T-helper 17 cell (primary cell): ENCODE data around the gene GIMAP2. TPM values are rescaled to one million over a fixed set of nuclear protein-coding genes. Genes with fewer than 3 reads are reported as not detected.
"Not testable (repeated sequence)": the region's sequence is repeated elsewhere in the genome, so short reads cannot be mapped to it uniquely, and the experiment has no call there.

Source experiments
- ATAC-seq: fragments of 150-1000 bp; cut with Tn5 transposase; 2 replicates; pipeline ENCODE4 v1.10.0; 2021; ENCODE audit warnings: mild to moderate bottlenecking, moderate library complexity
- DNase-seq, 3 donors: peaks; one replicate each; pipeline versions ENCODE4 v3.0.0 to v3.0.0-alpha.2; 2020 to 2021
- H3K9me3 ChIP-seq: one replicate; pipeline ENCODE4 v1.7.0; 2013; ENCODE audit warnings: low read length, mild to moderate bottlenecking; ENCODE audit not compliant: control insufficient read depth, poor library complexity, severe bottlenecking
- H3K27ac Mint-ChIP-seq: one replicate; pipeline ENCODE4 v1.8.0; 2022; ENCODE audit warnings: mild to moderate bottlenecking, moderate library complexity, mixed read lengths
- H3K27me3 Mint-ChIP-seq: one replicate; pipeline ENCODE4 v1.8.0; 2022; ENCODE audit warnings: mixed read lengths
- H3K36me3 Mint-ChIP-seq: one replicate; pipeline ENCODE4 v1.8.0; 2022; ENCODE audit warnings: low read depth, mixed read lengths
- H3K4me1 Mint-ChIP-seq: one replicate; pipeline ENCODE4 v1.8.0; 2022; ENCODE audit warnings: mild to moderate bottlenecking, mixed read lengths
- H3K4me3 Mint-ChIP-seq: one replicate; pipeline ENCODE4 v1.8.0; 2022; ENCODE audit warnings: mild to moderate bottlenecking, moderate library complexity, mixed read lengths
- total RNA-seq, 4 donors: library from RNA in 2 of 4; stranded (reverse) in 2 of 4; gene quantifications; one replicate each; pipeline ENCODE4 v1.2.3 and lab custom pipeline; 2022 to 2026

The GIMAP2 gene
- 10 to 100 TPM; 53.7 to 68.2 TPM for total RNA-seq
- 70.5 to 81.1 reads per million in 2 donors for total RNA-seq (lab: John Stamatoyannopoulos, UW)

- peaks cover 34% of the 10 kb centered on the region for H3K4me1 Mint-ChIP-seq
- ATAC-seq = peak; percentile 85
- no peak for DNase-seq
- H3K36me3 Mint-ChIP-seq = peaks cover 22% of the 10 kb centered on the region
- H3K9me3 ChIP-seq = peaks cover 9% of the 10 kb centered on the region
- peak within 1 kb of the TSS; percentile 99 for H3K27ac Mint-ChIP-seq
- no peaks in the 10 kb centered on the region for H3K27me3 Mint-ChIP-seq
- peak within 1 kb of the TSS; percentile 99 for H3K4me3 Mint-ChIP-seq
Observed at GRCh38 chr7:150685219-150686029, at the start of gene GIMAP2. Gene GIMAP2 (plus strand): TSS chr7:150685706. CDS start chr7:150687060, 1,354 bp downstream.

DNA sequence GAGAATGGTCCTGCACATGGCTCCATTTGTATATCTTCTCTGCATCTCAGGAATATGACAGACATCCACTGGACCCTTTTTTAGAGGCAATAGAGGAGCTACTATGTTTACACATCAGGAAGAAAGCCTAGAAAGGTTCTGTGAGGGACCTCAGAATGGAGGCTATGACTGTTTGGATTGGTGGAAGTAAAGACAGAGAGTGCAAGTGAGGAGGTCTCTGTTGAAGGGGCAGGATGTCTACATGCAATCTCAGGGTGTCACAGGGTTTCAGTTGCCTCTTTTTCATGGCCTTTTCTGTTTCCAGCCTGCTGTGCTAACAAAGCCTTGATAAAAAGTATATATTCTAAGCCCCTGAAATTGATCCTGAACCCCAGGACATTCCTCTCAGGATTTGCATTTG lies 43.7 kb upstream of the GIMAP2 start:
- H3K4me3 Mint-ChIP-seq = no peak overlapping the region
- no peak for ATAC-seq
- H3K4me1 Mint-ChIP-seq = peaks cover 12% of the 10 kb centered on the region
- no peak for DNase-seq
- H3K9me3 ChIP-seq = peaks cover 6% of the 10 kb centered on the region
- H3K27ac Mint-ChIP-seq = no peak overlapping the region
- H3K36me3 Mint-ChIP-seq = peaks cover 3% of the 10 kb centered on the region
- no peaks in the 10 kb centered on the region for H3K27me3 Mint-ChIP-seq

DNA sequence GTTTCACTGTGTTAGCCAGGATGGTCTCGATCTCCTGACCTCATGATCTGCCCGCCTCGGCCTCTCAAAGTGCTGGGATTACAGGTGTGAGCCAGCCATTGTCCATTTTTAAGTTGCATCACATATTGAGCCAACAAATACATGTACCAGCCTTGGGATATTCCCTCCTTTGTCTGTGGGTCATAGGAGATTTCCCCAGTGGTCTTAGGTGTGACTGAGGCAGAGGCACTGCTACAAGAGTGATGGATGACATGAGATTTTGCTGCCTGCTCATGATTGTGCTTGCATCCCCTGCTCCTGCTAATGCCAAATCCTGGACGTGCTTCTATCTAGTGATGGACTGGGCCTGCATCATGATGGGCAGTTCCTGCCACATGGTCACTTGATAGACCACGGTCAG lies 42.6 kb upstream of the GIMAP2 start:
- Mint-ChIP-seq H3K4me3 (no peak overlapping the region), H3K27ac (no peak overlapping the region), H3K27me3 (no peaks in the 10 kb centered on the region), H3K4me1 (peaks cover 12% of the 10 kb centered on the region), H3K36me3 (peaks cover 2% of the 10 kb centered on the region)
- ATAC-seq (no peak), DNase-seq (no peak)
- H3K9me3 ChIP-seq = peaks cover 6% of the 10 kb centered on the region

DNA sequence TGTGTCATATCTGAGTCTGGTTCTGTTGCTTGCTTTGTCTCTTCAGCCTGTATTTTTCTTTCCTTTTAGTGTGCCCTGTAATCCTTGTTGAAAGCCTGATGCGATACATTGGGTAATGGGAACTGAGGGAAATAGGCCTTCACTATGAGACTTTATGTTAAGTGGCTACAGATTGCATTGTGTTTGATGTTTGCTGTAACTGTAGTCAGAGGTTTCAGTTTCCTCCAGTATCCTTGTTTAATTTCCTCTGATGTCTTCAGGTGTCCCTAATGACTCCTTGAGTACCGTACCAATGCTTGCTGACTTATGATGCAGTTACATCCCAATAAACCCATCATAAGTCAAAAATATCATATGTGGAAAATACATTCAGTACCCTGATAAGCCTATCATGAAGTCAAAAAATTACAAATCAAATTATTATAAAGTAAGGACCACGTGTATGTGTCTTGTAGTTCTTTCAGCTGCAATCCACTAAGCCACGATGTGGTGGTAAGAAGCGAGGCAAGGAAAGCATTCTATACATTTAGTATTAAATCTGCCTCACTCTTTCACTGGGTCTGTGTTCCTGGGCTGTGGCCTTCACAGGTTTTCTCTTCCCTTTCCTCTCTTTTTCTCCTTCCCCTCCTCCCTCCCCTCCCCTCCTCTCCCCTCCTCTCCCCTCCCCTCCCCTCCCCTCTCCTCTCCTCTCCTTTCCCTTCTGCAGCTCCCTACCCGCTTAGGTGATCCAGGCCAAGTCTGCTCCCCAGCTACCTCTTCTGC lies 40.1 kb upstream of the GIMAP2 start:
- Mint-ChIP-seq H3K36me3 (no peaks in the 10 kb centered on the region), H3K27me3 (no peaks in the 10 kb centered on the region), H3K27ac (peak overlapping the region; percentile 84), H3K4me3 (peak overlapping the region; percentile 6), H3K4me1 (peaks cover 20% of the 10 kb centered on the region)
- no peak for DNase-seq
- H3K9me3 ChIP-seq = no peaks in the 10 kb centered on the region
- ATAC-seq = no peak

DNA sequence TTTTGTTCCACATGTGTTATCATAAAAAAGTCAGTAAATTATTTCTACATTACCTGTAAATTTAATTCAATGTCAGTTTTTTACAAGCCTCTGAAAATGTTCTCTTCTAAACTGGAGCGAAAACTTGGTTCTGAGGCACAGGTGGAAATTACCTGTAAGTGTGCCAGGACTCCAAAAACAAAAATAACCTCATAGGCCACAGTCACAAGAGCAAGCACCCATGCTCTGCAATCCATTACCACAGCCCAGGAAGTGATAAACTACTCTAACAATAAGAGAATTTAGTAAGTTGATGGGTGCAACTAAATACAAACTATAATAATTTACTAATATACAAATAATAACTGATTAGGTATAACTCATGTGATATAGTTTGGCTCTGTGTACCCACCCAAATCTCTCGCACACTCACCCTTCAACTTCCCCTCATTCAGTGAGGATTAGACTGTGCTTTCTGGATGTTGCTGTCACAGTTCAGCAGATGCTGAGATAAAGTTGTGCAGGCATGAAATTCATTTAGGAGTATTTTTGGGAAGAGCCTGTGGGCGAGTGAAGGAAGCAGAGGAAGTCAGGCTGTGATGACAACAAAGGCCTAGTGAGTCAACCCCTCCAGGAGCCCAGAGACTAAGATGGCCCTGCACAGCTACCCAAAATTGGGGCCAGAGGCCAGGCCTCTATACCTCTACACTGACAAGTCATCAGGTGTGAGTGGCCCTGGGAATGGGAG lies 37.0 kb upstream of the GIMAP2 start:
- H3K4me1 Mint-ChIP-seq = peaks cover 16% of the 10 kb centered on the region
- H3K27ac Mint-ChIP-seq = peak overlapping the region; percentile 84
- DNase-seq (no peak), ATAC-seq (peak; percentile 93)
- H3K9me3 ChIP-seq = no peaks in the 10 kb centered on the region
- H3K27me3 Mint-ChIP-seq = no peaks in the 10 kb centered on the region
- no peaks in the 10 kb centered on the region for H3K36me3 Mint-ChIP-seq
- H3K4me3 Mint-ChIP-seq = no peak overlapping the region

DNA sequence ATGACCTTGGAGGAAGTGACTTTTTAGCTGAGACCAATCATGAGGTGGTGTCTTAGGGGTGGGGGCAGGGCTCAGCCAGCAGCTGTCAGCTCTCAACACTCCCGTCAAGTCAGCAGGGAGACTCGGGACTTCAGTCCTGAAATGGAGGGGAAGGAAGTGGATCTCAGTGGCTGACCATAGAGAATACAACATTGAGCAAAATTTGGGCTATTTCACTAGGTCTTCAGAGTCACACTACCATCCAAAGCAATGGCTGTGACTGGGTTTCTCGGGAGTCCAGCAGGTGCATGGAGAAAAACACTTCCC lies 36.5 kb upstream of the GIMAP2 start:
- Mint-ChIP-seq H3K27me3 (no peaks in the 10 kb centered on the region), H3K36me3 (no peaks in the 10 kb centered on the region), H3K4me3 (no peak overlapping the region), H3K4me1 (peaks cover 16% of the 10 kb centered on the region), H3K27ac (peak overlapping the region; percentile 84)
- ATAC-seq (no peak), DNase-seq (no peak)
- no peaks in the 10 kb centered on the region for H3K9me3 ChIP-seq

DNA sequence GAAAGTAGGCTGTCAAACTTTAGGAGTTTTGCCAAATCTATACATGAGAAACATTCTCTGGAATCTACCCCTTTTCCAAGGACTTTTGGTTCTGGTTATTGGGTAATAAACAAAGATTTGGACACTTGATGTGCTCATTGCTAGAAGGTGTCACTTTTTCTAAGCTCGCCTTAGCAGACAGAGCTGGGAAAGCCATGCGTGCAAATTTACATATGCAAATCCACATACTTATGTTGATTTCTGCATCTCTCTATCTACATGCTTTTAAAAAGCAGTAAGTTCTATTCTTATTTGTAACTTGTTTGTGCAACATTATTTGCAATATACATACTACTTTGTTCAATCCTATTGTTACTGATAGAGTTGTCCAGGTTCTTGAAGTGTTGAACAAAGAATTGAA lies 30.8 kb upstream of the GIMAP2 start:
- H3K4me3 Mint-ChIP-seq = no peak overlapping the region
- H3K27me3 Mint-ChIP-seq = no peaks in the 10 kb centered on the region
- peaks cover 2% of the 10 kb centered on the region for H3K4me1 Mint-ChIP-seq
- H3K36me3 Mint-ChIP-seq = no peaks in the 10 kb centered on the region
- no peak overlapping the region for H3K27ac Mint-ChIP-seq
- H3K9me3 ChIP-seq = peaks cover 3% of the 10 kb centered on the region
- ATAC-seq (no peak), DNase-seq (no peak)

- H3K9me3 ChIP-seq = peaks cover 3% of the 10 kb centered on the region
- no peak overlapping the region for H3K4me3 Mint-ChIP-seq
- no peak for ATAC-seq
- DNase-seq = no peak
- H3K36me3 Mint-ChIP-seq = peaks cover 2% of the 10 kb centered on the region
- peaks cover 8% of the 10 kb centered on the region for H3K4me1 Mint-ChIP-seq
- no peaks in the 10 kb centered on the region for H3K27me3 Mint-ChIP-seq
- no peak overlapping the region for H3K27ac Mint-ChIP-seq
Observed at GRCh38 chr7:150656047-150656446, 29.5 kb upstream of the GIMAP2 start.

GRCh38 chr7:150657526-150657925 lies 28.0 kb upstream of the GIMAP2 start:
- peaks cover 3% of the 10 kb centered on the region for H3K9me3 ChIP-seq
- H3K4me3 Mint-ChIP-seq = no peak overlapping the region
- H3K36me3 Mint-ChIP-seq = peaks cover 2% of the 10 kb centered on the region
- no peak for DNase-seq
- no peak for ATAC-seq
- H3K4me1 Mint-ChIP-seq = peaks cover 12% of the 10 kb centered on the region
- no peak overlapping the region for H3K27ac Mint-ChIP-seq
- H3K27me3 Mint-ChIP-seq = no peaks in the 10 kb centered on the region

DNA sequence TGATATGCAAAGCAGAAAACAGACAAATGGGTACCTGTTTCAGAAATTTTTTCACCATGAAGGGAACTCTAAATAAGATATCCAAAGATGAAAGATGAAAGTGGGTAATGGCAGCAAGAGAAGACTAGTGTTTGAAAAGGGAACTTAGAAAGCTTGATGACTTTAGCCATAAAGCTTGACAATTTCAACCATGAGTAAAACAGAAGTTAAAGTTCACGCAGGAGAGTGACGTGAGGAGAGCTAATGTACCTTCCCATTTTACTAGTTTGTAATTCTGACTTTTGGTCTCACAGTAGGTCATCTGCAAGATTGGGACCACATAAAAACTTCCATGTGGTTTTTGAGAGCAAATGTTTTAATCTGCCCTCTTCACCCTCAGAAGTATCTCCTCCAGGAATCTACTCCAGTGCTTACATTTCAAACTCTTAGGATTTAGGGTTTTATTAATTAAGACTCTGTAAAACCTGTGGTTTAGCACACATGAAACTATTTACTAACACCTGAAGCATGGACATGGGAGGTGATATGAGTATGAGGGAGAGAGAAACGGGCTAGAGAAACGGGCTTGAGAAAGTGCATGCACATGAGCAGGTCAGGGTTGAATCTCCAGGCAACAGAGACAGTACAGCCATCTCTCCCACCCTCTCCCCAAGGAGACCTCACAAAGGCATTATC lies 24.4 kb upstream of the GIMAP2 start:
- Mint-ChIP-seq H3K36me3 (peaks cover 2% of the 10 kb centered on the region), H3K4me3 (no peak overlapping the region), H3K27me3 (no peaks in the 10 kb centered on the region), H3K27ac (peak overlapping the region; percentile 27), H3K4me1 (peaks cover 40% of the 10 kb centered on the region)
- ATAC-seq = no peak
- no peak for DNase-seq
- H3K9me3 ChIP-seq = peaks cover under 1% of the 10 kb centered on the region

GRCh38 chr7:150662821-150663220 lies 22.7 kb upstream of the GIMAP2 start:
- H3K36me3 Mint-ChIP-seq, ATAC-seq, H3K9me3 ChIP-seq, DNase-seq, H3K27me3 Mint-ChIP-seq: not testable (repeated sequence)
- Mint-ChIP-seq H3K27ac (peak overlapping the region; percentile 99), H3K4me3 (peak overlapping the region; percentile 73), H3K4me1 (peaks cover 55% of the 10 kb centered on the region)

DNA sequence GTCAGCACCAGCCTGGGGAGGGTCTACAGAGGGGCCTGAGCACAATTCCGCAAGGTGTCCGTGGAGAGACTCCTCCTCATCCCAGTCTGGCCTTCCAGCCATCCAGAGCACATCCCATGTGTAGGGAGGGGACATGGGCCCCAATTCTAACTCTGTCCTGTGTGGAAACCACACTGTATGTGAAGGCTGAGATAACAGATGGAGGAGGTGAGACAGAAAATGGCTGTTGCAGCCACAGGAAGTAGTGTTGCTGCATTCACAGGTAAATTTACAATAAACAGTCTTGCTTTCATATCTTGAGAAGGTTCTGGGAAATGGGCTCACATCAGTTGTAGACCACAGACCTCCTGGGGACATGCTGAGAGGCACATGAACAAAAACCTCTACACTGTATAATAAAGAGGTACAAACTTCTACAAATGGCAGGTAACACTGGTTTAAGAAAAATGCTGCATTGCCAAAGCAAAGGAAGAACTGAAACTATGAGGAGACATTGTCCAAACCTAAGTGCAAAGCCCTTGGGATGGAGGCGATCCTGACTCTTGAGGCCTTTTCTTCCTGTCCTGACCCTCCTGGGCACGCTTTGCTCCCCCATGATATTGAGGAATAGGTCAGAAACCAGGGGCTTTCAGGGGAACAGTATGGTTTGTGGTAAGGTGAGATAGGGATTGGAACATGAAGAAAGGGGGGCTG lies 21.6 kb upstream of the GIMAP2 start:
- Mint-ChIP-seq H3K4me3 (peak overlapping the region; percentile 73), H3K4me1 (peaks cover 63% of the 10 kb centered on the region), H3K27me3 (no peaks in the 10 kb centered on the region), H3K36me3 (peaks cover 2% of the 10 kb centered on the region), H3K27ac (peak overlapping the region; percentile 99)
- no peaks in the 10 kb centered on the region for H3K9me3 ChIP-seq
- ATAC-seq (peak; percentile 31), DNase-seq (no peak)
